Stimulated activated CD4-positive, alpha-beta T cell treated with anti-CD3 and anti-CD28 coated beads, Interleukin-4, amount 100 ng/mL, for 1 hour (primary cell): ENCODE measurements around the gene P4HB.

Experiments
- DNase-seq: peaks from one replicate; pipeline ENCODE4 v3.0.0-alpha.2; 2020

Gene P4HB

DNA sequence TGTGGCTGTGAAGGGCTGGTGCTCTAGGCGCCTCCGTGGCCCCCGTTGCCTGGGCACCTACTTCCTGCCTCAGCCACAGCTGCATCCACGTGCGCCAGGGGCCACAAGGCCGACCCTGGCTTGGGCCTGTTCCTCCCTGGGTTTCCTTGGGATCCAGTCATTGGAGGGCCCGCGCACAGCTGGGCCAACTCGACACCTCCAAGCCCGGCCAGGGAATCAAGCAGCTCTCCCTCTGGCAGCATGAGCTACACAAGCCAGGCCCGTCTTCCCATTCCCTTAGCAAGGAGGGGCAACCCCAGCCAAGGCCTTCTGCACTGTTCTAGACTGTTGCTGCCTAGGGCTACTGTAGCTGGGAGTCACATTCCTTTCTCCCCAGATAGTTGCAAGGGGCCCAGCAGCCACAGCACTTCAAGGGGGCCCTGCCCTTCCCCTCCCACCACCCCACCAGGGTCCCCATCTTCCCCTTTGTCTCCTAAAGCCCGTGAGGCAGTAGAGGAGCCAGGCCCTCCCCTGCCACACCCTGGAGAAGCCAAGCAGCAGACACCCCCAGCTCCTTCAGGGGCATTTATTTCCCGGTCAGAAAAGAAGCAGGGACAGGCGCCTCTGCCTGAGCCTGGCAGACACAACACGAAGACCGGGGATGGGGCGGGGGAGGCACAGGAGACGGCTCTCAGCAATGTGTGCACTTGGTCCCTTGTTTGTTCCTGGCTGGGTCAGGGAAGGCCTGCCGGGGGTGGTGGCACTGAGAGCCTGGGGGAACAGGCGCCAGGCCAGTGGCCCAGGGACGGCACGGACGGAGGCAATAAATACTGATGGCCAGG is 7.0 kb upstream of the P4HB start:
- peak; percentile 20 for DNase-seq

DNA sequence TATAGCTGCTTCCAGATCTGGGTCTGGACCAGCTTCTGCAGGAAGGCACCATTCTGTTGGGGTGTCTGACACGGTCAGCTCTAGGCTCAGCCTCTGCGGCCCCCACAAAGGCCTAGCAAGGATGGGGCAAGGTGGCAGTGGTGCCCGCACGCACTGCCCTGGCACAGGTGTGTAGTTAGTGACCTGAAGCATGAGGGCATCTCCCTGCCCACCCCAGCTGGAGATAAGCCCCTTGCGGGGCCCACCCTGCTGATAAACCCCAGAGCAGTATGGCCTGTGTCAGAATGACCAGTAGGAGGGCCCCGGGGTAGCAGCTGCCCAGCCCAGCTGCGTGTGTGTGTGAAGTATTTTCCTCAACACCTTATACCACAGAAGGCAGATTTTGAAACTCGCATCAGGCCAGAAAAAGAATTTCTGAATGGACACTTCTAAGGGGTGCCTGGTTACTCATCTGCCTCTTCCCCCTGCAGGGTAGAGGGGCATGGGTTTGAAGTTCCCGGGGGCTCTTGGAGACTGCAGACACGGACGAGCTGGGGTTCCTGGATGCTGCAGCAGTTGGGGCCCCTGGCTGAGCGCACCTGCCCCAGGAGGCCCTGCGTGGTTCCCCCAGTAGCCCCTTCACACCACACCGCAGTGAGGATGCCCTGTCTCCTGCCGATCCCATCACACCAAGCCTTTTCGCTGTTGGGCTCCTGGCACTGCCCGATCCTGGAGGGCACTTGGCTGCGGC is 6.3 kb upstream of the P4HB start:
- peak; percentile 35 for DNase-seq

DNA sequence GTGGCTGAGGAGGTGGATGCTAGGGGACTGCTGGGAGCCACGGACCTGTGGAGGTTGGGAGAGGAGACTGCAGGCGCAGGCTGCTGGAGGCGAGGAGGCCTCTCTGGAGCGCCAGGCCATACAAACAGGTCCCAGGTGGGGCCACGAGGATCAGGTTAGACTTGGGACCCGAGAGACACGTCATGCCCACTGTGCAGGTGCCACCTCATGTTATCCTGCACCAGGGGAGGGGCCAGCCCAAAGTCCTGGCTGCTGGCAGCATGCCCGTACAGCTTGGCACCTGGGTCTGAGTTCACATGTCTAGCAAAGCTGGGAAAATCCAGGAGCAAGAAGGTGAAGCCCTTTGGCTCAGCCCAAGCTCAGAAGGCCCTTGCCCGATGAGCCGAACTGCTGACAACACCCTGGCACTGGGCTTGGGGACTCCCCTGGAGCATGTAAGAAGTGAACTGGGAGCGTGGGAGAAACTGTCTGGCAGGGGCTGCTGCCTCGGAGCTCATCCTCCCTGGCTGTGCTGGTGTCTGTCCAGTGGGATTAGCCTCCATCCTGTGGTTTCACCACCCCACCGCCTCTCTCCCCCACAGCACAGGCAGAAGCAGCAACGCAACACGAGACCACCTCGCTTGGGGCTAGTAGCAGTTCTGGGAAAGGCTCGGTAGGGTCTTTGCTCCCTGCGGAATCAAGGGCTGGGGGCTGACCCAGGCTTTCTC is 5.6 kb upstream of the P4HB start:
- no peak for DNase-seq

DNA sequence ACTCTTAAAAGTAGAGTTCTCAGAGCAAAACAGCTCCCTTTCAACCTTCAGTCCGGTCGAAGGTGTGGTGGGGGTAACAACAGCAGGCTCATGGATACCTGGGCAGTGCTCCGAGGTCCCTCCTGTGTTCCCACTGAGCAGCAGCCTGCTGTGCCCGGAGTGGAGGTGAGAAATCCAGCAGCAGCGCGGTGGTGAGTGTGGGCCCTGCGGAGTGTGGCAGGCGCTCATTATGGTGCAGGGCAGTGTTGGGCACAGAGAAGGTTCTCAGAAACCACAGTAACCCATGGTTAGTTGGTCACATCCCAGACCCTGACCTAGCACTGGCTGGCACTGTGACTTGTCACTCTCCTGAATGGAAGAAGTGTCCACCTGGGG is 5.0 kb upstream of the P4HB start:
- DNase-seq: no peak

DNA sequence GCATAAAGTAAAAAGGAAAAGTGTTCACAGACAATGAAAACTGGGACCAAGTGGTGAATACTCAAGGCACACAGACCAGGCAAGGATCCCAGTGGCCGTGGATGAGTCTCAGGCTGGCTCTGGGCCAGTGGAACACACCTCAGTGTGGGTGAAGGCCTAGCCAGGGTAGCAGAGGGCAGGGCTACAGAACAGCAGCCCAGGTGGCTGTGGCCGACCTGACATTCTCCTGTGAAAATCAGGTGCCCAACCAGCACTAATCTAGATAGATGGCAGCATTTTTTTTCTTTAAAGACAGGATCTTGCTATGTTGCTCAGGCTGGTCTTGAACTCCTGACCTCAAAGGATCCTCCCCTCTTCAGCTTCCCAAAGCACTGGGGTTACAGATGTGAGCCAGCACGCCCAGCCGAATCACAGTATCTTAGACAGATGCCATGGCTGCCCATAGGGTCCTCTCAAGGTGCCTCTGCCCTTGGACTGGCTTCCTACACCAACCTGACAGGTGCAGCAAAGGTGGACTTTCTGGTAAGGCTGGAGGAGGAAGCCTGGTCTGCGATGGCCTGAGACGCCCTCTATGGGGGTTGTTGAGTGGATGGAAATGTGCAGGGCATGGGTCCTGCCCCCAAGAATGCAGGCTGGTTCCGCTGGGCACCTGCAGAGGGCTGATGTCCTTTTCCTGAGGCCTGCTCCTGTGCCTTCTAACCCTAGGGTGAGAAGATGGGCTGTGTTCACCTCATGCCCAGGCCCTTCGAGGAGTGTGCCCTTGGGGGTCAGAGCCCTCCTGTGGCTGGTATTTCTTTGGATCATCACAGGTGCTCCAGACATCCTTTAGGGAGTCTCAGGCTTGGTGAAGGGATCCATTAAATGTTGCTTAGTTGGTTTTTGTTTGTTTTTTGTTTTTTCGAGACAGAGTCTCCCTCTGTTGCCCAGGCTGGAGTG is 3.8 kb upstream of the P4HB start:
- DNase-seq: no peak

DNA sequence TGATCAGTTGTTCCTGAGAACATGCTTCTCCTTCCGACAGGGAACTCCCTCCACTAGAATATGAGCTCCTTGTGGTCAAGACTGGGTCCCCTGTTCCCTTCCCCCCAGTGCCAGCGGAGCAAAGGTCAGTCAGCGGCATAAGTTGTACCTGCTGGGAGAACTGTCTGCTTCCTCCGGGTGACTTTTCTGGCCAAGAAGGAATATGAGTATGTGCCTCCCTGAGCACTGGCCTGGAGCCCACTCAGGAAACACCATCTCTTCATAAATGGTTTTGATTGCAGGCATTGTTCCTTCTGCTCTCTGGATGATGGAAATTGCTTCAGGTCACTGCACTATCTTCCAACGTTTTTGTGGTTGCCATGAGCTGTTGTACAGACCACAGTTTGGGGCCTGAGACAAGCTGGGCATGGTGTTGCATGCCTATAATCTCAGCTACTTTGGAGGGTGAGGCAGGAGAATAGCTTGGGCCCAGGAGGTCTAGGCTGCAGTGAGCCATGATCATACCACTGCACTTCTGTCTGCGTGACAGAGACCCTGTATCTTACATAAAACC is 2.9 kb upstream of the P4HB start:
- no peak for DNase-seq

DNA sequence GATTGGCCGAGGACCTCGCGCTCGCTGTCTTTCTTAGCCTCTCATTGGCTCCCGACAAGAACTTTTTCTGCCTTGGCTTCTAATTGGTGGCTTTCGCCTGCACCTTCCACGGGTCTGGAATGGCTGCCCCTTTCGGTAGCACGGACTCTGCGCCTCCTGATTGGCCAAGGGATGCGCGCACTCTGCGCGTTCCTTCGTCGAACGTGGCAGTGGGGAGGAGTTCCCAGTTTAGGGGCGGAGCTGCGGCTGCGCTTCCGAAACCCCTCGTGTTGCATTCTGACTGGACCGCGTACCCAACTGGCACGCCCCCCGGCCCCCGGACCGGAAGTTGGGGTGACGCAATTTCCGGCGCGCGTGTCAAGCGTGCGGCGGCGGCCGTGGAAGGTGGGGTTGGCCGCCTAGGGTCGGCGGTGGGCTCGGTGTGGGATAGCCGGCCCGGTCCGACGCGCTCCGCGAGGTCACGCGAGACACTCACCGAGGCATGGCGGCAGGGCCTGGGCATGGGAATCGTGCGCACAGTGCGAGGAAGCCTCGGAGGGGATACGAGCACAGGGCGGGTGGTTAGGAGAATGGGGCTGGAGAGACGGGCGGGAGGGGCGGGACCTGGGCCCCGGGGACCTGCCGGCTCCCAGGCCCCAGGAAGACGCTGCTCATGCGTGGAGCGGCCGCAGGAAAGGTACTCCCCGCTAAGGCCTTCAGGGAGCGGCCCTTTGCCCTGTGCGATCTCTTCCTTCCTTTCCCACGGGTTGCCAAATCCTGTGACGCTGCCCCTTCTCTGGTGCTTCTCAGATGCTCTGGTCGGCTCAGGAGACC is 627 bp upstream of the P4HB start:
- DNase-seq: peak; percentile 99

DNA sequence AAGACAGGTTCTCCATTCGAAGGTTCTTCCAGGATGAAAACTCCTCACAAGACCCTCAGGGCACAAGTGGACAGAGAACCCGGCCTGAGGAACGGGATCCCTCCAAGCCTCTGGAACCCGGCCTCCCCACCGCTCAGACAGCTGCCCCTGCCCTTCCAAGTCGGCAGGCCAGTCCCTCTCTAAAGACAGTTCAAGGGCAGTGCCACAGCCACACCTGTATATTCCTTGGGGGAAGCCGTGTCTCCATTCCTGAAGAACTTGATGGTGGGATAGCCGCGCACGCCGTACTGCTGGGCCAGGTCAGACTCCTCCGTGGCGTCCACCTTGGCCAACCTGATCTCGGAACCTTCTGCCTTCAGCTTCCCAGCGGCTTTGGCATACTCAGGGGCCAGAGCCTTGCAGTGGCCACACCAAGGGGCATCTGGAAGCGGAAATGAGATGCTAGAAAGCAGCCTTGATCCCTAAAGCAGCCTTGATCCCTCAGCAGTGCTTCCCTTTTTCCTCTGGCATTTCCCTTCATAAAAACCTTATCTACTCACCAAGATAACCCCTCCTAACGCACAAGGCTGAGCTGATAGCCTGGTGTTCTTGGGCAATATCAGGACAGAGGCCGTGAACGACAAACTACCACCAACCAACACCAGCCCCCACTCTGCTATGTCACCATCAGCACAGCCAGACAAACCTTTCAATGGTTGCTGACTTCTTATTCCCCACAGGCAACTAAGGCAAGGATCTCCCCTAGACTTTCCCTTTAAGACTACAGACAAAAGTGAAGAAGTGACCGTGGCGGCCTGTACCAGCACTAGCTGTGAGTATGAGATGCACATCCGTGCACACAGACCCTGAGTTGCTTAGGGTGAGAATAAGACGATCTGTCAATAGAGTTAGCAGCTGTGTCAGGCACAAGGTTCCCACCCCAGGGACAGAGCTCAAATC is 1.1 kb downstream of the P4HB start:
- DNase-seq: no peak

DNA sequence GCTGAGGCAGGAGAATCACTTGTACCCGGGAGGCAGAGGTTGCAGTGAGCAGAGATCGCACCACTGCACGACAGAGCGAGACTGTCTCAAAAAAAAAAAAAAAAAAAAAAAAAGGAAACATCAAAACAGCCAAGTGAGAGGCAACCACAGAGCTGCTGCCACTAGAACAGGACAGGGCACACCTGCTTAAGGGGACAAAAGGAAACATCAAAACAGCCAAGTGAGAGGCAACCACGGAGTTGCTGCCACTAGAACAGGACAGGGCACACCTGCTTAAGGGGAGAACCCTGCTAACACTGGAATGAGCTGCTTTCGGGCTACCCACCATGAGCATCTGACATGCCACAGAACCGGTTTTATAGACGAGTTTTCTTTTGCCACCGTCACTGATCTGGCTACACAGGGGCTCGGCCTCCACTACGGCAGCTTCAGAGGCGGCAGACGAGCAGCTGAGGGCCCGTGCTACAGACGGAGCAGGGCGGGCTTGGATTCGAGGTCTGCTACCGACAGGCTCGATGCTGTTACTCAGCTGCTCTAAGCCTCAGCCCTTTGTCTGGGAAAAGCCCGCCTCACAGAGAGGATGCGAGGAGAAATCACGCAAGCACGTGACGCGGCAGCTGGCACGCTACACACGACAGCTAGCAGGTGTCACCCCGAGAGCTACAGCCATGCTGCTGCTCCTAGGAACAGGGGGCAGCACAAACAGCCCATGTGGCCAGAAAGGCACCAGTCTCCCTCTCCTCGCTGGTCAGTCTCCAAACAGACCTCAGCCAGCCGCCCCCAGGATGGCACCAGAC is 2.0 kb downstream of the P4HB start:
- no peak for DNase-seq

DNA sequence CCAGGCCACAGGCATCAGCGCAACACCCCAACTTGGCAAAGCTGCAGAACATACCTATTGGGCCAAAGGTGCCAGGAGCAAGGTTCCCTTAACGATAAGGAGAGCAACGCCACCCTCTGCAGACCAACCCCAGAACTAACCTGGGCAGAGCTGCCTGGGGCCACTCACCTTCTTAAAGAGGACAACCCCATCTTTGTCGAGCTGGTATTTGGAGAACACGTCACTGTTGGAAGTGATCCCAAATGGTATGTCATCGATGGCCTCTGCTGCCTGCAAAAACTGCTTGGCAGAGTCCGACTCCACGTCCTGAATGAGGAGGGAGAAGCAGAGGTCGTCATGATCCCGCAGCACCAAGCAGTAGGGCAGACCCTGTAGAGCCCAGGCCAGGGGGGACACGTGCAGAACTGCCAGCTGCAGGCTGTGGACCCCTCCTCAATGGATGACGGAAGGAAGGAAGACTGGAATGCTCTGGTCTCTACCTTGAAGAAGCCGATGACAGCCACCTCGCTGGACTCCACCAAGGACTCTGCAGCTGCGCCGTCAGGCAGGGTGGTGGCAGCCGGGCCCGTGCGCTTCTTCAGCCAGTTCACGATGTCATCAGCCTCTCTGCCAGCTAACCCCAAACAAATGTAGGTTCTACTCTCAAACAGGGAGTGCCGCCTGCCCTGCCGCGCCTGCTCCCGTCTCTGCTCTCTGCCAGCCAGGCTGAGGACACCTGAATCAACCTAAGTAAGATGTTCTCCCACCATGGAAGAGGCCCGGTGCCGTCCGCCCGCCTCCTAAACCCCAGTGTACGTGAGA is 5.2 kb downstream of the P4HB start:
- no peak for DNase-seq

DNA sequence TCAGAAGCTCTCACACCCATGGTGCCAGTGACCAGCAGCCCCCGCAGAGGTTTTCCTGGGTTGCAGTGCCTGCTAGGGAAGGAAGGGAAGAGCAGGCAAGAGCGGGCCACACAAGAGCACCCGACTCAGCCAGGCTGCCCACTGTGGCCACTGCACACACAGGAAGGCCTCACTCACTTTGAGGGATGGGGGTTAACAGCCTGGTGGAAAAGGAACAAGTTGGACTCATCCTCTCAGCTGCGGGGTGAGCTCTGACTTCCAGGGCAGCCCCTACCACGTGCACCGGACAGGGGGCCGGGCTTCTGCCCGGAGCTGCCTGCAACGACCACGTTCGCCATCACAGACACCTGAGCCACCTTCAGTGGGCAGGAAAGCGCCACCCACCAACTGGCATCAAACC is 8.1 kb downstream of the P4HB start:
- no peak for DNase-seq

DNA sequence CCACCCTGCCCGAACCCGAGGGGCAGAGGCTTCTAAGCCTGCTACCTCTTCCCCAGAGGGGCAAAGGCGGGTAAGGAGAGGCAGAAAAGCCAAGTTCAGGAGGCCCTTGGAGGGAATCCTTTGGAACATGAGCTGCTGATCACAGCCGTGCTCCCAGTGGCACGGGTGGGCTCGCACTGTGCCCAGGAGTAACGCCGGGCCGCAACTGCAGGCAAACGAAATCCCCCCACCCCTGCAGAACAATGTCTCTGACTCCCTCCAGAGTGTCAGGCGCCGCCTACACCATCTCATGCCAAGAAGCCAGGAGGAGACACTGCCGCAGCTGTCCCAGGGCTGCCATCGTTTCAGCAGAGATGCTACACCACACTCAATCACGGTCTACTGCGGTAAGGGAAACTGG is 8.9 kb downstream of the P4HB start:
- DNase-seq: no peak

DNA sequence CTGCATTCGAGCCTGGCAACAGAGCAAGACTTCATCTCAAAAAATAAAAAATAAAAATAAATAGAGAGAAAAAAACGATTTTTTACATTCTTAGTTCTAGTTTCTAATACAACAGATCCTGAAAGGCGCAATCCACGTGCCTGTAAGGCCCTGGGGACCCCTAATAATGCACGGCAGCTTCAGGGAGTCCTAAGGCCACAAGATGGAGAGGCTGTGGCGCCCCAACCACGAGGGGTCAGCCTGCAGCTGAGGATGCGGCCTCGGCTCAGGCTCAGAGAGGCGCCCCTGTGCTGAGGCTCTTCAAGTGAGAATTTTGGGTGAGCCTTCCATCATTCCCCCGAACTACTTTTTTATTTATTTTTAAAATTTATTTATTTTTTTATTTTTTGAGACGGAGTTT is 10.9 kb downstream of the P4HB start:
- DNase-seq: no peak

DNA sequence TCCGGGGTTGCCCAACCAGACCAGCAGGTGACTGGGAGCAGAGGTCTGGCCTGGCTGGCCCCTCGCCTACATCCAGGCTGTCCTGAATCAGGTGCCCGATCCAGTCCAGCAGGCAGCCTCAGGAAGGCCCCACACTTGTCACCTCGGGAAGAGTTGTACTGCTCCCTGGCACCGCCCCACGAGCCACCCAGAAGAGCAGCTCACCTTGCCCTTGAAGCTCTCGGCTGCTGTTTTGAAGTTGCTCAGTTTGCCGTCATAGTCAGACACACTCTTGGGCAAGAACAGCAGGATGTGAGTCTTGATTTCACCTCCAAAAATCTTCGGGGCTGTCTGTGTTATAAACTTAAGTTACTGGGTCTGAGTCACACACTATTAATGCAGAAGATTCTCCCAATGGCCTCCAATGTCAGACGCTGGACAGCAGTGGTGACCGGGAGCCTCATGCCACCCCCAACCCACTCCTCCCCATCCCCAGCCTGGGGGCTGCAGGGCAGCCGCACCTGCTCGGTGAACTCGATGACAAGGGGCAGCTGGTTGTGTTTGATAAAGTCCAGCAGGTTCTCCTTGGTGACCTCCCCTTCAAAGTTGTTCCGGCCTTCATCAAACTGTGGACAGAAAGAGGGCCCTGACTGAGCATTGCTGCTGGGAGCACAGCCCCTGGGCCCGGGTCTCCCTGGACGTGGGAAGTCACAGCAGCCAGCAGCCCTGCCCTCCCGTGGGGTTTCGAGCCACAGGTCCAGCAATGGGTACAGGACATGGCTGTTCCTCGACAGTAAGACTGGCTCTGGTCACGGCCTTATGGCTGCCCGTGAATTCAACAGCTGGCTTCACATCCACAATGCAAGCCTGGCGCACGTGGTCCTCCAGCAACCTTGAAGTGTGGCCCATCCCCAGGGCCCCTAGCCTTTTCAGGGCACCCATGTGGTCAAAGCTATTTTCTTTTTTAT is 13.3 kb downstream of the P4HB start:
- no peak for DNase-seq

DNA sequence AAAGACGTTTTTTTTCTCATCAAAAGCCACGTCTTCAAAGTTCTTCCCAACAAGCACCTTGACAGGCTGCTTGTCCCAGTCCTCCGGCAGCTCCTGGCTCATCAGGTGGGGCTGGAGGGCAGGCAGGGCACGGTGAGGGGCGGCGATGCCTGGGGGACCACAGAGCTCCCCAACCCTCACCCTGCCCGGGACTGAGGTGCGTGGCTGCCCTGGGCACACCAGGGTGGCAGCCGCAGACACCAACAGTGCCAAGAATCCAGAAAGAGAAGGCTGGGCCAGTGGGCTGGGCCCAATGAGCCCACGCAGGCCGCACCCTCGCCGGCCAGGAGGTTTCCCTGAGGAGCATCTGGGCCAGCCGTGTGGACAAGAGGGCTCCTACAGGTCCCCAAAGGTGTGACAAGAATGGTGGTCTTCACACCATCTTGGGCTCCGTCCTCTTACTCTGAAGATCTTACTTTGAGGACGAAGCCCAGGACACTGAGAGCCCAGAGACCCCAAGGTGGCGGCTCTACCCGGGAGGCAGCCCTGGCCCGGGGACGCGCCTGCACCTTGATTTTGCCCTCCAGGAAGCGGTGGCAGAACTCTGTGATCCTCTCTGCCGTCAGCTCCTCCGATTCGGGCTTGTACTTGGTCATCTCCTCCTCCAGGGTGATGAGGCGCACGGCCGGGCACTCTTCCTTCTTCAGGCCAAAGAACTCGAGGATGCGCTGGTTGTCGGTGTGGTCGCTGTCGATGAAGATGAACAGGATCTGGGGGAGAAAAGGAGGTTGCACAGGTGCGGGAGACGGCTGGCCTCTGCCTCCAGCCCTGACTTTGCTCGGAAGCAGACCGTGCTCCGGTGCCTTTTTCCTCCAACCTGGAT is 14.2 kb downstream of the P4HB start:
- no peak for DNase-seq

DNA sequence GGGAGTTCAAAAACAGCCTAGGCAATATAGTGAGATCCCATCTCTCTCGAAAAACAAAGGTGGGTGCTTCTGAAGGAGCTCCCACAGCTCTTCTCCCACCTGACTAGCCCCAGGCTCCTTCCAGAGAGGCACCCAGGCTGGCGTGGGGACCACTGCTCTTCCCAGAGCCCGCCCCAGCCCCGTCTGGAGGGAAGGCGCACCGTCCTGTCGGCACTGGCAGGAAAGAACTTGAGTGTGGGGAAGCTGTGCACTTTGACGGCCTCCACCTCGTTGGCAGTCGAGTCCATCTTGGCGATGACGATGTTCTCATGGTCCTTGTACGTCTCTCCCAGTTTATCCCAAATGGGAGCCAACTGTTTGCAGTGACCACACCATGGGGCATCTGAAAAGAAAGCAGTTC is 15.0 kb downstream of the P4HB start:
- DNase-seq: no peak
